Effector CD4-positive, alpha-beta T cell (primary cell): ENCODE results near the gene ARSG.
A peak's percentile ranks its signal among the peaks of the same experiment; 100 is the strongest.
"Not testable (repeated sequence)": the region's sequence is repeated elsewhere in the genome, so short reads cannot be mapped to it uniquely, and the experiment has no call there.

Experiments
- DNase-seq: peaks from one replicate; pipeline ENCODE4 v3.0.0-alpha.2; 2020

ARSG gene

DNA sequence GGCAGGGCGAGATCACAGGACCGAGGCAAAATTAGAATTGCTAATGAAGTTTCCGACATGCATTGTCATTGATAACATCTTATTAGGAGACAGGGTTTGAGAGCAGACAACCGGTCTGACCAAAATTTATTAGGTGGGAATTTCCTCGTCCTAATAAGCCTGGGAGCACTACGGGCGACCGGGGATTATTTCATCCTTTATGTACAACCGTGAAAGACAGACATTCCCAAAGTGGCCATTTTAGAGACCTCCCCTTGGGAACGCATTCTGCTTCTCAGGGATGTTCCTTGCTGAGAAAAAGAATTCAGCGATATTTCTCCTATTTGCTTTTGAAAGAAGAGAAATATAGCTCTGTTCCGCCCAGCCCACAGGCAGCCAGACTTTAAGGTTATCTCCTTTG is 40.6 kb downstream of the ARSG start:
- not testable (repeated sequence) for DNase-seq

DNA sequence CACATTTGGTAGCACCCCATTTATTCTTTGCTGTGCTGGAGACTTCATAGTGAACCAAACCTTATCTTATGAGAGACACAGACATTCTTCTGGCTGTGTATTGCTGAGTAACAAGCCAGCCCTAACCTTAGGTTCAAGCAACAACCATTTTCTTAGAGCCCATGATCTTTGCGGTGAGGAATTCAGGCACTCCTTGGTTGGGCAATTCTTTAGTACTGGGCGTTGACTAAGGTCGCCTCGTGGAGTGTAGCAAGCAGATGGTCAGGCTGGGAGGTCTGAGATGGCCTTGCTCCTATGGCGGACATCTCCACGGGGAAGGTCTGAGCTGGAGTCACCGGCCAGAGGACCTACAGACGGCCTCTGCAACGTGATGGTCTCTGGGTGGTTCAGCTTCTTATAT is 43.1 kb downstream of the ARSG start:
- no peak for DNase-seq

DNA sequence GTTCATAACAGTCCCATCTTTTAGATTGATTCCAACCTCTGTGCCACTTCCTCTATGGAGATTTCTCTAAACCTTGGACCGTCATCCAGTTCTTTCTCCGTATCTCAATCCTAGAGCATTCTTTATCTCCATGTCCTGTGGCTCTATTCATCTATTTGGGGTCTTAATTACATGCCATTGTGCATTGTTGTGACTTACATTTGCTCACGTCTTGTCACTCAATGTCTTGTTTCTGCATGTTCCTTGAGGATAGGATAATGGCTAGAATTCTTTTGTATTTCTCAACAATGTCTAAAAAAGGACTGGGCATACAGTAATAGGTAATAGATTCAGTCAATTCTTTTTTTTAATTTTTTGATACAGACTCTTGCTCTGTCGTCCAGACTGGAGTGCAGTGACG is 50.2 kb downstream of the ARSG start:
- no peak for DNase-seq

DNA sequence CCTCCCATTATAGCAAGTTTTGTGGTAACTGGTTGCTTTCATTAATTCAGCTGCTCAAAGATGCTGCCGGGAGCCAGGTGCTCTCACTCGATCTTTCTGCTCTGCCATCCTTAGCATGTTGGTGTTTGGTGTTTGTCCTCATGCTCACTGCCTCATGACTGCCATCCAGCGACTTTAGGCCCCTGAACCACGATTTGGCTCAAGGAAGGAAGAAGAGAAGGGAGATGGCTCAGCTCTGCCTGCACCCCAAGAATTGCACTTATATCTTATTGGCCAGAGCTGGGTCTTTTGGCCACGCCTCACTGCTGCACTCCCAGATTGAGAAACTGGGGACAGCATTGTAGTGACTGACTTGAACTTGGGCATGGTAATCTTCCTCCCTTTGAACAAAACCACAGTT is 52.7 kb downstream of the ARSG start:
- DNase-seq = no peak

DNA sequence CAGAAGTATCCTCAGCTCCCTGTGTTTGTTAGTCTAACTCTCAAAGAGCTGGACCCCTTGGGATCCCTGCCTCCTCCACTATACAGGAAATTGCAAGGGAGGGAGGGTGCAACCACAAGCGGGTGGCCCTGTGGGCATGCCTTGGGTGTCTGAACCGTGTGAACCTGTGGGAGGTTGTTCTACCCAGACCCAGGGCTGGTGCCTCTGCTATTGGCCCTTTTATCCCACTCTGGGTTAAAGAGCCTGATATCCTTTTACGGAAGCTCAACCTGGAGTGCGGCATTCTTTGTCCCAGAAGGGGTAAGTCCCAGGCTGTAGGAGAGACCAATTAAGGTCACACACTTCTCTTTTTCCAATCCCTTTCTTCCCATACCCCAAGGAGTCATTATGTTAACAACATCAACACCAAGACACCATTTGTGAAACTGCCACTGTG is 53.4 kb downstream of the ARSG start:
- peak; percentile 19 for DNase-seq

DNA sequence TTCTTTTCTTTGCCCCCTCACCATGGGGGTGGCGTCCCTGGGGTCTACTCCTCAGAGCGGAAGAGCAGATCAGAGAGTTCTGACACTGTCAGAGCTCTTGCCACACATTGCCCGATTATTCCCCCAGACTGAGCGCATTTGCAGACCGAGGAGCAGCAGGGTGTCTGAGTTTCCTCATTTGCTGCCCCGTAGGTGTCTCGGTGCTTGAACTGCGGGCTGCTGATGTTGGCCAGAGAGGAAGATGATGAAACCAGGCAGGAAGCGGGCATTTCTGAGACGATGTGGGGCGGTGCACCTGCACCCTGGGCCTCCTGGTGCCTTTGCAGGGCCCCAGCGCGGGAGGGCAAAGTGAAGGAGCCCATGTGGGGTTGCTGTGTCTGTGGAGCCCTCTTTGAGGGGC is 55.2 kb downstream of the ARSG start:
- DNase-seq = peak; percentile 39

DNA sequence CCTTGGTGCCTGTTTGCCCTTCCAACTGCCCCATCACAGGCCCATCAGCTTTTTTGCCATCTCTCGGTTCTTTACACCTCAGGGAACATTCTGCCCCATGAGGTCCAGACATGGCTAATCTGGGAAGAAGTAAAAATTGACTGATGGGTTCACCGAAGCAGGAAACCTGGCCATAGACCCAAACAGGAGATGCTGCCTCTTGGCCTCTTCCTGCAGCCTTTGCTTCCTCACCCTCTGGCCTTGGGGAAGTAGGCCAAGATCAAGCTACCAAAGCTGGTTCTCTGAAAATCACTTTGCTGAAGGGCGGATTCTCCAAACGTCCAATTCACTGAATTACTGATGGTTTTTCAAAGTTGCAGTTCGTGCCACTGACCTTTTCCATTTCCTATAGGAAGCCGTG is 56.1 kb downstream of the ARSG start:
- no peak for DNase-seq

DNA sequence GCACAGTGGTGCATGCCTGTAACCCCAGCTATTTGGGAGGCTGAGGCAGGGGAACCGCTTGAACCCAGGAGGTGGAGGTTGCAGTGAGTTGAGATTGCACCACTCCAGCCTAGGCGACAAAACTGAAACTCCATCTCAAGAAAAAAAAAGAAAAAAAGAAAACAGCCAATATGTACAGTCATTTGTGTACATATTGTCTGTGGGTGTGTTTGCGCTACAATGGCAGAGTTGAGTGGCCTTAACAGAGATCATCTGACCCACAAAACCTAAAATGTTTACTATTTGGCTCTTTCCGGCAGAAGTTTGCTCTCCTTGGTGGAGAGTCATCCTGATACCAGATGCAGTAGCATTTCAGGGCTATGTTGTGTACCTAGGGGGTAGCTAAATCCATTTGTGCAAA is 57.9 kb downstream of the ARSG start:
- no peak for DNase-seq

DNA sequence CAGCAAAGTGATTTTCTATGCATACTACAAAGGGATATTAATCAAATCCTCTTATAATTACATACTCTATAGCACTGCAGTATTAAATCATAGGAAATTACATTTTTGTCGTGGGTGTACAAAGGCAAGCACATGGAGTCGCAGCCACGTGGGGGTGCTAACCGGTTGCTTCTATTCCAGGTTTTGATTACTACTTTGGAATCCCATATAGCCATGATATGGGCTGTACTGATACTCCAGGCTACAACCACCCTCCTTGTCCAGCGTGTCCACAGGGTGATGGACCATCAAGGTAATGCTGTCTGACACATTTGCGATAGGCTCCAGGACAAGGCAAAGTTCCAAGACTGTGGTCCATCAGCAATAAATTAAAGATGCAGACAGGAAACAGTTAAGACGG is 60.1 kb downstream of the ARSG start:
- DNase-seq = no peak

DNA sequence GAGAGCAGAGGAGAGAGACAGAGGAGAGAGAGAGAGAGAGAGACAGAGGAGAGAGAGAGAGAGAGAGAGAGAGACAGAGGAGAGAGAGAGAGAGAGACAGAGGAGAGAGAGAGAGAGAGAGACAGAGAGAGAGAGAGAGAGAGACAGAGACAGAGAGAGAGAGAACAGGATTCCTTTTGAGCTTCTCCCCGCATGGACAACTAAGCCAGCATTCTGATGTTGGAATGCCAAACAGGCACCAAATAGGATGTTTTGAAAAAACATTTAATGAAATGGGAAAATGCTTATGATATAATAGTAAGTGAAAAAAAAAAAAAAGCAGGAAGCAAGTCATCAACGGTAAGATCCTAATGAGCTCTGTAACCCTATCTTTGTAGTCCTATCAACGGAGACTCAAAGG is 60.7 kb downstream of the ARSG start:
- no peak for DNase-seq

DNA sequence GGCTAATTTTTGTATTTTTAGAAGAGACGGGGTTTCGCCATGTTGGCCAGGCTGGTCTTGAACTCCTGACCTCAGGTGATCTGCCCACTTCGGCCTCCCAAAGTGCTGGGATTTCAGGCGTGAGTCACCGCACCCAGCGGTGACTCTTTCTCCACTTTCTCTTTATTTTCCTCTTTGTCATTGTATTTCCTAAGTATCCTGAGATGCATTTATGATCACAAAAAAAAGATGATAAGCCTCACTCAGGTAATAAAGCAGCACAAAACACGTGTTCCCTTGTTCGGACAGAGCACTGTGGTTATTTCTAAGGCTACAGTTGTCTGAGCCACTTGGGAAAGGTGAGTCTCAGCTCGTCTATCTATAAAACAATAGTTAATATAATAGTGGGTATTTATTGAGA is 61.4 kb downstream of the ARSG start:
- not testable (repeated sequence) for DNase-seq

DNA sequence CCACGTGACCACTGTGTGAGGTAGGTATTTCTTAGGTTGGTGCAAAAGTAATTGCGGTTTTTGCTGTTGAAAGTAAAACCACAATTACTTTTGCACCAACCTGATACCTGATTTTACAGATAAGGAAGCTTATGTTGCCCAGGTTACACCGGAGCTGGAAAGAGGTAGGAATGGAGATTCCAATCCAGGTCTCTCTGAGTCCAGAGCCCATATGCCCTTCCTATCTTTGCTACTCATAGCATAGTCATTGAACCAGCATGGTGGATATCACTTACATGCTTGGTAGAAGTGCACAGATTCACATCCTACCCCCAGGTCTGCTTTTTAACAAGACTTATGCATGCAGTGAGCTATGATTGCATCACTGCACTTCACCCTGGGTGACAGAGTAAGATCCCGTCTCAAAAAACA is 61.8 kb downstream of the ARSG start:
- no peak for DNase-seq

DNA sequence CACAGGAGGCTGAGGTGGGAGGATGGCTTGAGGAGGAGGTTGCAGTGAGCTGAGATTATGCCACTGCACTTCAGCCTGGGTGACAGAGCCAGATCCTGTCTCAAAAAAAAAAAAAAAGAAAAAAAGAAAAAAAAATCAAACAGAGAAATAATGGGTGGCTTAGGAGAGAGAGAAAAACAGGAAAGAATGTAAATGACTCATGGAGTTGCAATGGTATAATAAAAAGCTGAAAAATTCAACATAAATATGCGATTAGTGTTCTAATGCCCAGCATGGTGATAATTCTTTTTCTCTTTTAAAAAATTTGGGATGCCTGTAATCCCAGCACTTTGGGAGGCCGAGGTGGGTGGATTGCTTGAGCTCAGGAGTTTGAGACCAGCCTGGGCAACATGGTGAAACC is 63.0 kb downstream of the ARSG start:
- DNase-seq = not testable (repeated sequence)

DNA sequence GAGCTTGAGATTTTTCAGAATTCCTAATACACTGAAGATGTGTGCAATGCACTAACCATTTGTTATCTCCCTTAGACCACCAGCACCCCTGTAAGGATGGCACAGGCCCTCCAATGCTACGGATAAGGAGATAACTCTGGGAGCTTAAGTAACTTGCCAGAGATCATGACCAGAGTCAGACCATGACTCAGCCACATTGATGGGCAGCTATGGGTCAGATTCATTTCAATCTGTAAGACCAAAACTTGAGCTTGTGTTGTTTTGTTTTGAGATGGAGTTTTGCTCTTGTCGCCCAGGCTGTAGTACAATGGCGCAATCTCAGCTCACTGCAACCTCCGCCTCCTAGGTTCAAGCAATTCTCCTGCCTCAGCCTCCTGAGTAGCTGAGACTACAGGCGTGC is 63.8 kb downstream of the ARSG start:
- DNase-seq = not testable (repeated sequence)

DNA sequence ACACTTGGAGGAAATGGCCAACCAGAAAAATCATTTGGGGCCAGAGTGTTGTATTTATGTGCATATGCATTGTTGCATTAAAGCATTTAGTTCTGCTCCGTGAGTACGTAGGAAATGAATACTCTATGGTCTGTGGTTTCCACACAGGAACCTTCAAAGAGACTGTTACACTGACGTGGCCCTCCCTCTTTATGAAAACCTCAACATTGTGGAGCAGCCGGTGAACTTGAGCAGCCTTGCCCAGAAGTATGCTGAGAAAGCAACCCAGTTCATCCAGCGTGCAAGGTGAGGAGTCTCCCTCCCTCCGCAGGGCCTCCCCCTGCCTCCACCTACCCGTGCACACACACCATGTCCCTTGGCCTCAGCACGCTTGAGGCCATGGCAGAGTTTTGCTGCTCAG is 65.2 kb downstream of the ARSG start:
- peak; percentile 56 for DNase-seq

DNA sequence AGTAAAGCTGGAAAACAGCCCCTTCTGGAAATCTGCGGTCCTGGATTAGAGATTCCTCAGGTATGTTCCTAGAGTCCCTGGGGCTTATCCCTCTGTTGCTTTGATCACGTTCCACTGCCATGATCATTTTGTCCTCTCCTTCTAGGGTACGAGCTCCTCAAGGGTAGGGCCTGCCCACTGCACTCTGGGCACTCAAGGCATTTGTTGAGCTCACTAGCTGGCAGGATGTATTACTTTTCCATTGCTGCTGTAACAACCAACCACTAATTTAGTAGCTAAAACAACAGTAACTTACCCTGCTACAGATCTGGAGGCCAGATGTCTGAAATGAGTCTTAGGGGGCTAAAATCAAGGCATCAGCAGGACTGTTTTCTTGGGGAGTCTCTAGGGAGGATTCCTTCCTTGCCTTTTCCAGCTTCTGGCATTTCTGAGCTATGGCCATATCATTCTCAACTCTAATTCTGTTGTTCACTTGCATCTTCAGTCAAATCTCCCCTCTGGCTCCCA is 65.7 kb downstream of the ARSG start:
- DNase-seq = no peak

DNA sequence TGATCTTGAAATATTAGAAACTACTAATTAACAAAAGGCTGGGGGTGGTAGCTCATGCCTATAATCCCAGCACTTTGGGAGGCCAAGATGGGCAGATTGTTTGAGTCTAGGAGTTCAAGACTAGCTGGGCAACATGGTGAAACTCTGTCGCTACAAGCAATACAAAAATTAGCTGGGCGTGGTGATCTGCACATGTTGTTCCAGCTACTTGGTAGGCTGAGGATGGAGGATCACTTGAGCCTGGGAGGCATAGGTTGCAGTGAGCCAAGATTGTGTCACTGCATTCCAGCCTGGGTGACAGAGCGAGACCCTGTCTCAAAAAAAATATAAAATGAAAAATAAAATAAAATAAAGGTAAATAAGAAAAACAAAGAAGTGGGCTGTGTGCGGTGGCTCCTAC is 66.6 kb downstream of the ARSG start:
- no peak for DNase-seq

DNA sequence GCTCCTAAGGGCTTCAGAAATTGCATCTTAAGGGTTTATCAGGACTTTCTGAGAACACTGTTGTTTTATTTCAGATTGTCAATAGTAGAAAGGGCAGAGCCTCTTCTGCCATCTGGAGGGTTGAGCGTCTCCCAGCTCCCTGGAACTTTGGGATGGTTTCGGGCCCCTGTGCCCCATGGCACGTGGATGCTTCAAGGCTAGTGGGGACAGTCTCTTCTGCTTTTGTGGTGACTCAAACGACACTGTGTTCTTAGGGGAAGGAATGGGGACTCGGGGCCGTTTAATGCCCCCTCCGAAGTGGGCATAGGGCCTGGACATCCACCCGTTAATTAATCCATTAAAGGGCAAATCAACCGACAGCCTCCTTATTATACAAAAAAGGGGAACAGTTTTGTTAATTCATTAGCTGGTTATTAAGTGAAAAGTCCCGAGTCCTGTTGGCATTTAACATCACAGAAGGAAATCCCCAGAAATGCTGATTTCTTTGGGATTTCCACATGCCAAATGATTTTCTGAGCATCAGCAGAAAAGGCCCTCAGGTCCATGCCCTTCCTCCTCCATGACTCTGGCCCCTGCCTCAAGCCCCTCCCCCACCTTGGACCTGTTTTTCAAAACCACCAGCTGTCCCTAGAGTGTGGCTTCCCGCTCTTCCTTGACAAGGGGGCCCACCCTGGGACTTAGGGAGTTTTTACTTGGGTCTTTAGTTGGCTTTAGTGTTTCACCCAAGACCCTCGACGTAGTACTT is 68.7 kb downstream of the ARSG start:
- DNase-seq = no peak

DNA sequence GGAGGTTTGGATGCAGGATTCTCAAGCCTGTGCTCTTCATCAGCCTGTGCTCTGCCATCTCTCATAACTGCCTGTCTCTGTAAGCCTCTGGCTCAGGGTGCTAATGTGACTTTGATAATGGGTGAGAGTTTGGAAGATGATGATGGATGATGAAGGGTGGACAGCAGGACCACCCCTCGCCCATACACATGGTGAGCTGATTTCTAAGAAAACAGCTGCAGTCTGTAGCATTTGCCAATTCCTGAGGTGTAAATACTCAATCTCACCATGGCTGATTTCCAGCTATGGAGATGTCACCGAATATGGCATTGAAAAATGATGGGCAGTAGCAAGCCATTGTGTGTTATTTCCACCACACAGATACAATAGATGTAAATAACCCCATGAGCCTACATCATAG is 74.2 kb downstream of the ARSG start:
- DNase-seq = no peak

DNA sequence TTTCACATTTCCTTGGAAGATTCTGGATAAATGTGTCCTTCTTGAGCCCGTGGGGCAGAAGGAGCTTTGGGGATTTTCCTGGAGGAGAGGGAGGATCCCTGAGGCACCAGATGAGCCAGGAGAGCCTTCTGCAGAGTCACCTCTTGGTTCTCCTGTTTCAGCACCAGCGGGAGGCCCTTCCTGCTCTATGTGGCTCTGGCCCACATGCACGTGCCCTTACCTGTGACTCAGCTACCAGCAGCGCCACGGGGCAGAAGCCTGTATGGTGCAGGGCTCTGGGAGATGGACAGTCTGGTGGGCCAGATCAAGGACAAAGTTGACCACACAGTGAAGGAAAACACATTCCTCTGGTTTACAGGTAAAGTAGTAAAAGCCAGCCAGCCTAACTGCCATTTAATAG is 77.1 kb downstream of the ARSG start:
- DNase-seq = no peak

DNA sequence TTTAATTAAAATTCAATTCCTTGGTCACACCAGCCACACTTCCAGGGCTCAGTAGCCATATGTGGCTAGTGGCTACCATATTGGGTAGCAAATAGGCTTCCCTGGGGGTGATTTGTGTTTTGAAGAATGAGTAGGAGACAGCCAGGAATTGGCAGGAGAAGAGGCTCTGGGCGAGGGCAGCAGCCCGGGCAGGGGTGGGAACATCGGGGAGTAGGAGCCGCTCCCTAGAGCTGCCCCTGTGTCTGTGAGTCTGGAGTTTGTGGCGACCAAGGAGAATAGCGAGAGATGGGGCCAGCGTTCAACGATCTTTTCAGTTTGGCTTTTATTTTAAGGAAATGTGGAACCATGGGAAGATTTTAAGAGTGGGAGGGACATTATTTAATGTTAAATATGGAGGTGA is 84.3 kb downstream of the ARSG start:
- DNase-seq = no peak

DNA sequence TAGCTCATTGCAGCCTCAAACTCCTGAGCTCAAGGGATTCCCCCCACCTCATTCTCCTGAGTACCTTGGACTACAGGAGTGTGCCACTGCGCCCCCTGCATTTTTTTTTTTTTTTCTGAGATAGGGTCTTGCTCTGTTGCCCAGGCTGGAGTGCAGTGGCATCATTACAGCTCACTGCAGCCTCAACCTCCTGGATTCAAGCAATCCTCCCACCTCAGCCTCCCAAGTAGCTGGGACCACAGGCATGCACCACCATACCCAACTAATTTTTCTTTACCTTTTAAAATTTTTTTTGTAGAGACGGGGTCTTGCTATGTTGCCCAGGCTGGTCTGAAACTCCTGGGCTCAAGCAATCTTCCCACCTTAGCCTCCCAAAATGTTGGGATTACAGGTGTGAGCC is 84.9 kb downstream of the ARSG start:
- DNase-seq = not testable (repeated sequence)

DNA sequence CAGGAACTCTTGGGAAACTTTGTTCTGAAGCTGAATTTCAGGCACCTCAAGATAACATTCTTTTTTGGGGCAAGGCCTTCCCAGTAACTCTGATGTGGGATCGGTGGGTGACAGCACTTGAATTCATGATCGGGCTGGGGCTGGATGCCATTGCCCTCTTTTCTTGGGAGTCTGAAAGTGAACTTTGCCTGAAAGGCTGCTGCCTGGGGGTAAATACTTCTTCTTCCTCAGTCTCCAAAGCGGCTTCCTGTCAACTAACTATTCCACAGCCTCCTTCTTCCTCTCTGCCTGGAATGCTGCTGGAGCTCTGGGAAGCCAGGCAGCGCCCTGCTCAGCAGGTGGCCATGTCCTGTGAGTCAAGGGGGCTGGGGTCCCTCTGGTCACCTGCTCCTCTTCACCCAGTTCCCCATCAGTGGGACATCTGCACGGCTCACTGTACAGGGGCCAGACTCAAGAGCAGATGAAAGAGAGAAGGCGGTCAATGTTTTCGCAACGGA is 86.5 kb downstream of the ARSG start:
- DNase-seq = no peak

DNA sequence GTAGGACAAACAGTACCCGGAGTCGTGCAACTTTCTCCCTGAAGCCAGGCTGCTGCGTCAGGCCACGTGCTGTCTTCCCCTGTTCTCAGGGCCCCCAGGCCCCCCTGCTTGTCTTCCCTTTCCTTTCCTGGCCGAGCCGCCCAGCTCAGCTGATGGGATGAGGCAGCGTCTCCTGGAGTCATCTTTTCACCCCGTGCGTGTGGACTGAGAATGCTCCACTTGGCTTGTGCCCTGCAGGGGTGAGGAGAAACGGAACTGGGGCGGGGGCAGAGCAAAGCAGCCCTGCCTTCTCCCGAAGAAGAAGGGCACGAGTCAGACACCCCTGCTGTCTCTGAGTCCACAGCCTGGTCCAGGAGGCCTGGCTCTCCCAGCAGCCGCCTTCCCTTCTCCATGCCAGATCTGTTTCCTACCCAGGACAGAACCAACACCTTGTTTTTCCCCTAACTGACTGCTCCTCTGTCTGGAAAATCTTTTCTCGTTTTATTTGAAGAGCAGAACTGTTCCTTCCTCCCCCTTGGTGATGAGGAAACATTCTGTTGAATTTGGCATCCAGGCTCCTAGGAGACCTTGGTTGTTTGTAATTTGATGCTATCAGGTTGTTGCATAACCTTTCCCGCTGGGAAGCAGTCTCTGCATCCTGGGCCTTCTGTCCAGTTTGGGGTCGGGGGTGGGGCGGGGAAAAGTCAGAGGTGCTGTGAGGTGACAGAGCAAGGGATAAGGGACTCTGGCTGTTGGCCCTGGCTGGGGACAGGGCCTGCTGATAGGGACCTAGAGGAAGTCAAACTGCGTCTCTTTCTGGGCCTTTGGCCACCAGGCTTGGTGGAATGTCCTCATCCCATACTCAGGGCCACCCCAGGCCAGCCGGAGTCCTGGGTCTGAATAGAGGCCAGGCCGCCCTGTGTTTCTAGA is 87.2 kb downstream of the ARSG start:
- no peak for DNase-seq
